SH-SY5Y (cell line): ENCODE measurements around the gene BLOC1S3.

Experiments
- GATA2 ChIP-seq: IDR thresholded peaks from 2 replicates; pipeline ENCODE4 v1.6.1; 2011; ENCODE audit warnings: mild to moderate bottlenecking, low read depth, low read length
- GATA3 ChIP-seq: IDR thresholded peaks from 2 replicates; pipeline ENCODE4 v1.6.1; 2011; ENCODE audit warnings: low read depth, mild to moderate bottlenecking, low read length, moderate library complexity

- TF ChIP-seq GATA2 (no peak), GATA3 (no peak)
These were observed 15.4 kb upstream of the BLOC1S3 start for GRCh38 chr19:45163156-45163555.
